BE2C (cell line): ENCODE results near the gene HESX1.
A peak's percentile ranks its signal among the peaks of the same experiment; 100 is the strongest.

Source experiments
- DNase-seq: peaks from one replicate; pipeline ENCODE4 v3.0.0-alpha.2; 2020
- H3K27me3 ChIP-seq: fragments of 250-450 bp; sonication (Bioruptor Pico); 2 replicates; pipeline ENCODE4 v1.5.1; 2020; ENCODE audit warnings: mild to moderate bottlenecking
- H3K36me3 ChIP-seq: fragments of 250-450 bp; sonication (Bioruptor Pico); 2 replicates; pipeline ENCODE4 v1.5.1; 2020; ENCODE audit warnings: mild to moderate bottlenecking
- H3K4me1 ChIP-seq: fragments of 250-450 bp; sonication (Bioruptor Pico); 2 replicates; pipeline ENCODE4 v1.5.1; 2020
- H3K4me3 ChIP-seq: 2 replicates; pipeline ENCODE4 v1.5.1; 2011; ENCODE audit warnings: low read depth, low read length
- H3K9me3 ChIP-seq: fragments of 250-450 bp; sonication (Bioruptor Pico); 2 replicates; pipeline ENCODE4 v1.5.1; 2020
- CTCF ChIP-seq: IDR thresholded peaks from 2 replicates; pipeline ENCODE4 v1.5.1; 2012; ENCODE audit warnings: mild to moderate bottlenecking, low read depth, low read length

HESX1 gene

GRCh38 chr3:57194641-57195040 lies 5.1 kb downstream of the HESX1 start:
- DNase-seq, result no peak

DNA sequence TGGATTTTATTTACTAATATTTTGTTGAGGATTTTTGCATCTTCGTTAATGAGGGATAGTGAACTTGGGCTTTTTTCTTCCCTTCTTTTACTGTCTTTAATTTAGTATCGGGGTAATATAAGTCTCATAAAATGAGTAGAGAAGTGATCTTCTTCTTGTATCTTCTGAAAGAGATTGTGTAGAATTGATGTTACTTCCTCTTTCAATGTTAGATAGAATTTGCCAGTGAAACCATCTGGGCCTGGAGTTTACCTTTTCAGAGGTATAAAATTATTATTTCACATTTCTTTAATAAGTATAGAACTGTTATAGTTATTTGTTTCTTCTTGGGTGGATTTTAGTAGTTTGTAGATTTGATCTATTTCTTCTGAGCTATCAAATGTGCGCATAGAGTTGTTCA lies 7.8 kb downstream of the HESX1 start:
- no peak for DNase-seq
- Histone ChIP-seq H3K9me3 (no peaks in the 10 kb centered on the region), H3K27me3 (no peaks in the 10 kb centered on the region)

More at GRCh38 chr3:57194641-57195040, 5.1 kb downstream of the HESX1 start:
- Histone ChIP-seq H3K4me1 (no peaks in the 10 kb centered on the region), H3K27me3 (no peaks in the 10 kb centered on the region), H3K36me3 (no peaks in the 10 kb centered on the region), H3K9me3 (no peaks in the 10 kb centered on the region), H3K4me3 (no peak overlapping the region)
- no peak for TF ChIP-seq CTCF

DNA sequence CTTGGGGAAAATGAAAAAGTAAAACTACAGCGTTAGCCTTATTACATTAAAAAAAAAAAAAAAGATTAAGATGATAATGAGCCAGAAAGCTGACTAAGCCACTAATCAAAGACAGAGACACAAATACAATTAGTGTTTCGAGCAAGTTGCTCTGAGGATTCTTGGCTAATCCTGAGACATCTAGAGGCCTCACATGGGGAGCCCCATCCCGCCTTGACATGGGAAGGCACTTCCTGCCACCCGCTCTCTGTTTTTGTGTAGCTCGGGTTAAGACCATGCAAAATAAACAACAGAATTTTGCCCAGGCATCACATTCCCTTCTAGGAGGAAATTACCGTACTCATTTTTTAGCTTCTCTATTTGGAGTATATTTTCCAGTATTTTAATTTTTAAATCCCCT lies 15.3 kb downstream of the HESX1 start:
- no peak for TF ChIP-seq CTCF
- Histone ChIP-seq H3K36me3 (no peaks in the 10 kb centered on the region), H3K9me3 (no peaks in the 10 kb centered on the region), H3K4me3 (no peak overlapping the region), H3K4me1 (no peaks in the 10 kb centered on the region), H3K27me3 (no peaks in the 10 kb centered on the region)
- DNase-seq, result no peak

More for the DNA sequence above, 7.8 kb downstream of the HESX1 start:
- no peaks in the 10 kb centered on the region for H3K36me3 ChIP-seq
- H3K4me1 ChIP-seq, result no peaks in the 10 kb centered on the region
- TF ChIP-seq CTCF, result no peak
- no peak overlapping the region for H3K4me3 ChIP-seq

DNA sequence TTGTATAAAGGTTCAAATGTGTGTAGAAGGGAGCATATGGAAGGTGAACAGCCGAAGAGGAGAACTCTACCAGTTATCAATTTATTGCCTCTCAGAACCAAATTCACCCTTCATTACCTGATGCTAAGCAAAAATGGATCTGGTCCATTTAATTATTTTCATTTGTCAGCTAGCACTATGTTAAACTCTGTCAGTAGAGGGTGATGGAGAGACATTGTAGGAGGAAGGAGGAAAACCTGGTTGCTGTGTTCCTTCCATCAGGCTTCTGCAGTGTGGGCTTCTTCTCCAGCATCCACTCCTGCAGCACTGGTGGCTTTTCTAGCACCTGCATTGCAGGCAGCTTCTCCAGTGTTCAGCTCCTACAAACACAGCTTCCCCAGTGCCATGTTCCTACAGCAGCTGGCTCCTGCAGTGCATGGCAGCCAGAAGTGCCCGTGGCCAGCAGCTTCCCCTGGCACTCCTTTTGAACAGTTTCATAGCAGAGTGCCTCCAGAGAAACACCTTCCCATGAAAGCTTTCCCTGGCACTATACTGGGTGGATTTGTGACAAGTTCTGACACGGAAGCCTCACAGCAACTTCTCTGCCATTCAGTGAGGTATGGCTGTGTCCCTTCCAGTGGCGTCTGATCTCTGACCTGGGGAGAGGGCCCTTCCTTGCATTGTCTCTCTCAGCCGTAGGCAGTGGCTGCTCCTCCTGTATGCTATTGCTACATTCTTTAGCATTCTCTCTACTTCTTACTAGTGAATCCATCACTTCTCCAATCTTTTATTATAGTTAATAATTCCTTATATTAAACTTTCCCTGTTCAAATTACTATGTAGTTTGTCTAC lies 20.0 kb downstream of the HESX1 start:
- Histone ChIP-seq H3K36me3 (no peaks in the 10 kb centered on the region), H3K27me3 (no peaks in the 10 kb centered on the region), H3K9me3 (no peaks in the 10 kb centered on the region), H3K4me1 (no peaks in the 10 kb centered on the region), H3K4me3 (no peak overlapping the region)
- TF ChIP-seq CTCF, result peak; percentile 48
- no peak for DNase-seq

DNA sequence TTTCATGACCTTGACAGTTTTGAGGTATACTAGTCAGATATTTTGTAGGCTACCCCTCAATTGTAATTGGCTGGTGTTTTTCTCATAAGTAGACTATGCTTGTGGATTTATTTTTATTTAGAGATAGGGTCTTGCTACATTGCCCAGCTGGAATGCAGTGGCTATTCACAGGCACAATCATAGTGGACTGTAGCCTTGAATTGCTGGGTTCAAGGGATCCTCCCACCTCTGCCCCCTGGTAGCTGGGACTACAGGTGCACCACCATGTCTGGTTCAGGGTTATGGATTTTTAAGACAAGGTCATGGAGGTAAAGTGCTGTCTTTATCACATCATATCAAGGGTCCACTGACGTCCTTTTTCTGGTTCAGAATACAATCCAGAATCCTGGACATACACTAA lies 23.7 kb downstream of the HESX1 start:
- Histone ChIP-seq H3K4me1 (no peaks in the 10 kb centered on the region), H3K9me3 (no peaks in the 10 kb centered on the region), H3K36me3 (no peaks in the 10 kb centered on the region), H3K4me3 (no peak overlapping the region), H3K27me3 (no peaks in the 10 kb centered on the region)
- no peak for DNase-seq
- TF ChIP-seq CTCF, result no peak

GRCh38 chr3:57173687-57174086 lies 26.1 kb downstream of the HESX1 start:
- no peaks in the 10 kb centered on the region for H3K27me3 ChIP-seq
- no peak for DNase-seq
- H3K4me3 ChIP-seq, result no peak overlapping the region
- no peak for TF ChIP-seq CTCF
- no peaks in the 10 kb centered on the region for H3K36me3 ChIP-seq
- H3K4me1 ChIP-seq, result no peaks in the 10 kb centered on the region
- H3K9me3 ChIP-seq, result no peaks in the 10 kb centered on the region
